Uterus (tissue), 4 donors: Measurements from ENCODE around the gene MACROH2A2. TPM values are rescaled to one million over a fixed set of nuclear protein-coding genes. Genes with fewer than 3 reads are reported as not detected.

ENCODE experiments used
- DNase-seq, 2 donors: peaks; one replicate each; pipeline ENCODE4 v3.0.0-alpha.2; 2019 to 2020
- H3K27ac ChIP-seq, 2 donors: fragments of 200-600 bp; sonication (generic); 1 replicate in 1 of 2; 2 replicates in 1 of 2; pipeline ENCODE4 v1.5.1; 2016 to 2018
- H3K27me3 ChIP-seq, 2 donors: fragments of 200-600 bp; sonication (generic); one replicate each; pipeline ENCODE4 v1.5.1; 2018 to 2019; ENCODE audit warnings: control low read depth in 1 of 2
- H3K36me3 ChIP-seq, 2 donors: fragments of 200-600 bp; sonication (generic); one replicate each; pipeline ENCODE4 v1.5.1; 2019; ENCODE audit warnings: control low read depth in 1 of 2
- H3K4me1 ChIP-seq, 2 donors: fragments of 200-600 bp; sonication (generic); one replicate each; pipeline ENCODE4 v1.5.1; 2018 to 2019; ENCODE audit warnings: control low read depth in 1 of 2
- H3K4me3 ChIP-seq, 2 donors: fragments of 200-600 bp; sonication (generic); 1 replicate in 1 of 2; 2 replicates in 1 of 2; pipeline ENCODE4 v1.5.1; 2018 to 2019; ENCODE audit warnings: mild to moderate bottlenecking in 1 of 2
- H3K9me3 ChIP-seq, 2 donors: fragments of 200-600 bp; sonication (generic); one replicate each; pipeline ENCODE4 v1.5.1; 2019; ENCODE audit warnings: control low read depth in 1 of 2
- POLR2A ChIP-seq, 2 donors: fragments of 450-650 bp; IDR thresholded peaks; one replicate each; pipeline ENCODE4 v1.6.1; 2016; ENCODE audit warnings: antibody characterized with exemption in 2 of 2, mild to moderate bottlenecking in 1 of 2, moderate library complexity in 1 of 2
- intact Hi-C: fragments of 100-400 bp; cut with DNase I; formaldehyde crosslinking; loops from one replicate; pipeline ENCODE4 v1.15.1; 2023; ENCODE audit warnings: low total_unique reads
- total RNA-seq, 4 donors: library from RNA; depleted of rRNA in 3 of 4; stranded (reverse); fragments of >200 nt in 3 of 4; gene quantifications; one replicate each; pipeline versions ENCODE4 v1.1.0 to v1.2.4, GENCODE V29; 2014 to 2023
- TF ChIP-seq, protein P1 (sequence below), 4 experiments: fragments of 200-600 bp in 2 of 4; fragments of 450-650 bp in 2 of 4; sonication (generic) in 2 of 4; IDR thresholded peaks; one replicate each; pipeline ENCODE4 v1.5.1; 2016 to 2019; ENCODE audit warnings: antibody characterized with exemption in 4 of 4, mild to moderate bottlenecking in 2 of 4, moderate library complexity in 1 of 4
- donor health status: DM: yes; HTN: yes; CAD: no.

The MACROH2A2 gene
- total RNA-seq, 4 donors from 2014 or later, result 1.8 to 35.0 (median 9.4) TPM

- H3K4me1 ChIP-seq, result no peaks in the 10 kb centered on the region
- H3K36me3 ChIP-seq, result no peaks in the 10 kb centered on the region
- H3K27me3 ChIP-seq, result no peaks in the 10 kb centered on the region
- no peak overlapping the region for H3K4me3 ChIP-seq
- H3K27ac ChIP-seq, result no peak overlapping the region
- no peak for TF ChIP-seq POLR2A (IDR thresholded peaks at IDR 0.05)
- TF ChIP-seq, protein P1, sequence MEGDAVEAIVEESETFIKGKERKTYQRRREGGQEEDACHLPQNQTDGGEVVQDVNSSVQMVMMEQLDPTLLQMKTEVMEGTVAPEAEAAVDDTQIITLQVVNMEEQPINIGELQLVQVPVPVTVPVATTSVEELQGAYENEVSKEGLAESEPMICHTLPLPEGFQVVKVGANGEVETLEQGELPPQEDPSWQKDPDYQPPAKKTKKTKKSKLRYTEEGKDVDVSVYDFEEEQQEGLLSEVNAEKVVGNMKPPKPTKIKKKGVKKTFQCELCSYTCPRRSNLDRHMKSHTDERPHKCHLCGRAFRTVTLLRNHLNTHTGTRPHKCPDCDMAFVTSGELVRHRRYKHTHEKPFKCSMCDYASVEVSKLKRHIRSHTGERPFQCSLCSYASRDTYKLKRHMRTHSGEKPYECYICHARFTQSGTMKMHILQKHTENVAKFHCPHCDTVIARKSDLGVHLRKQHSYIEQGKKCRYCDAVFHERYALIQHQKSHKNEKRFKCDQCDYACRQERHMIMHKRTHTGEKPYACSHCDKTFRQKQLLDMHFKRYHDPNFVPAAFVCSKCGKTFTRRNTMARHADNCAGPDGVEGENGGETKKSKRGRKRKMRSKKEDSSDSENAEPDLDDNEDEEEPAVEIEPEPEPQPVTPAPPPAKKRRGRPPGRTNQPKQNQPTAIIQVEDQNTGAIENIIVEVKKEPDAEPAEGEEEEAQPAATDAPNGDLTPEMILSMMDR (IDR thresholded peaks at IDR 0.05), result no peak
- intact Hi-C loops, result no loop called here
- no peaks in the 10 kb centered on the region for H3K9me3 ChIP-seq
- DNase-seq, result no peak
Measured at GRCh38 chr10:70066190-70066589, 13.5 kb downstream of the MACROH2A2 start.

GRCh38 chr10:70067586-70067985, 14.9 kb downstream of the MACROH2A2 start:
- H3K27me3 ChIP-seq, result no peaks in the 10 kb centered on the region
- intact Hi-C loops, result no loop called here
- H3K9me3 ChIP-seq, result no peaks in the 10 kb centered on the region
- no peak for TF ChIP-seq POLR2A (IDR thresholded peaks at IDR 0.05)
- TF ChIP-seq, protein P1 (IDR thresholded peaks at IDR 0.05), result no peak
- no peak for DNase-seq
- no peaks in the 10 kb centered on the region for H3K4me1 ChIP-seq
- H3K4me3 ChIP-seq, result no peak overlapping the region
- H3K27ac ChIP-seq, result no peak overlapping the region
- no peaks in the 10 kb centered on the region for H3K36me3 ChIP-seq

DNA sequence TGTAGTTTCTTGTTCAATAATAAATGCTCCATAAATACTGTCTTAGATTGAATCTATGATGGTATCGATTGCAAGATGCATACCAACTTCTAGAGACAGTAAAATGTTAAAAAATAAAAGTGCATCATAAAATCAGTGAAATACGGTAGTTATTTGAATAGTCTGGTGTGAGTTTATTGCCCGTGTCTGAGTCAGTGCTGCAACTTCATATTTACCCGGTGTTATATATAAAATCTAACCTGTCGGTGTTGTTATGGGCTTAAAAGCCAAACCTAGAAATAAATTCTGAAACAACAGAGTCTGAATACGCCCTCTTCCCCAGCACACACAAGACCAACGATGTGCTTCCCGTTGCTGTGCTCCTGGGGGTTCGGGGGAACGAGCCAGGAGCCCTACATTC, 16.3 kb downstream of the MACROH2A2 start:
- Histone ChIP-seq H3K27me3 (no peaks in the 10 kb centered on the region), H3K9me3 (no peaks in the 10 kb centered on the region), H3K4me1 (no peaks in the 10 kb centered on the region), H3K4me3 (no peak overlapping the region), H3K36me3 (no peaks in the 10 kb centered on the region), H3K27ac (no peak overlapping the region)
- no peak for TF ChIP-seq POLR2A (IDR thresholded peaks at IDR 0.05)
- TF ChIP-seq, protein P1 (IDR thresholded peaks at IDR 0.05), result no peak
- no peak for DNase-seq
- intact Hi-C loops, result no loop called here

- intact Hi-C loops, result no loop called here
Measured at GRCh38 chr10:70069346-70069745, 16.7 kb downstream of the MACROH2A2 start.

GRCh38 chr10:70070834-70071233, 18.2 kb downstream of the MACROH2A2 start:
- Histone ChIP-seq H3K4me1 (no peaks in the 10 kb centered on the region), H3K27me3 (no peaks in the 10 kb centered on the region), H3K9me3 (no peaks in the 10 kb centered on the region), H3K36me3 (no peaks in the 10 kb centered on the region), H3K4me3 (no peak overlapping the region), H3K27ac (no peak overlapping the region)
- no peak for DNase-seq
- intact Hi-C loops, result no loop called here
- TF ChIP-seq POLR2A (IDR thresholded peaks at IDR 0.05), result no peak
- TF ChIP-seq, protein P1 (IDR thresholded peaks at IDR 0.05), result no peak

More at GRCh38 chr10:70069346-70069745, 16.7 kb downstream of the MACROH2A2 start:
- DNase-seq, result no peak
- no peaks in the 10 kb centered on the region for H3K36me3 ChIP-seq
- no peak overlapping the region for H3K4me3 ChIP-seq
- no peaks in the 10 kb centered on the region for H3K9me3 ChIP-seq
- H3K4me1 ChIP-seq, result no peaks in the 10 kb centered on the region
- no peaks in the 10 kb centered on the region for H3K27me3 ChIP-seq
- TF ChIP-seq, protein P1 (IDR thresholded peaks at IDR 0.05), result no peak
- no peak for TF ChIP-seq POLR2A (IDR thresholded peaks at IDR 0.05)
- H3K27ac ChIP-seq, result no peak overlapping the region
